ENCODE measurements around the gene SIPA1L3. TPM values are rescaled to one million over a fixed set of nuclear protein-coding genes. Genes with fewer than 3 reads are reported as not detected.

SIPA1L3 gene
- total and polyA plus RNA-seq, 4 donors: 9.6 to 50.5 (median 27.6) TPM

DNA sequence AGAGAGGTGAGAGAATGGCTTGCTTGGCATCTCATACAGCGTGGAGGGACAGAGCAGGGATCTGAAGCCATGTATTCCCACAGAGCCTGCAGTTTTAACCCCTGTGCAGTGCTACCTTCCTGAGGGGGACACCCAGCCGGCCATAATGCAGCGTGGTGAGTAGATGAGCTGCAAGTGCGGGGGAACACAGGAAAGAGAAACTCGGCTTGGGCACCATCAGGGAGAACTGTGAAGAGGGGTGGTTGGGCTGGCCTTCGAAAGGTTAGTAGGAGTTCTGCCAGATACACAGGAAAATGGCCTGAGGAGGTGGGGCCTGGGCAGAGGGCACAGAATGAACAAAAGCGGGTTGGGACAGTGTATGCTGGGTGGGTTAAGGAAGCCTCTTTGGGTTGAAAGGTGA is 88.3 kb downstream of the SIPA1L3 start:
- H3K4me1 ChIP-seq (ENCODE audit: control insufficient read depth in 5 of 5, insufficient read depth in 5 of 5, low read length in 5 of 5): peaks cover 0 to 8% (median 3%) of the 10 kb centered on the region in 5 donors
- no peaks in the 10 kb centered on the region for H3K27me3 ChIP-seq (ENCODE audit: control insufficient read depth in 3 of 3, insufficient read depth in 3 of 3, low read length in 2 of 3)
- no peak overlapping the region for H3K4me3 ChIP-seq
- ATAC-seq (ENCODE audit: insufficient read depth, low FRiP score) (no peak), DNase-seq (no peak)
- H3K9ac ChIP-seq (ENCODE audit: insufficient read depth in 1 of 2, low read length in 2 of 2): no peak overlapping the region
- H3K36me3 ChIP-seq (ENCODE audit: control insufficient read depth in 4 of 4, insufficient read depth in 4 of 4, low read length in 4 of 4): no peaks in the 10 kb centered on the region
- WGBS, 2 donors: 92 to 98% methylated on average over 7 of the region's 7 CpGs
- no peaks in the 10 kb centered on the region for H3K9me3 ChIP-seq (ENCODE audit: control insufficient read depth in 4 of 4, insufficient read depth in 3 of 4, low read length in 3 of 4)
- TF ChIP-seq, protein P1, sequence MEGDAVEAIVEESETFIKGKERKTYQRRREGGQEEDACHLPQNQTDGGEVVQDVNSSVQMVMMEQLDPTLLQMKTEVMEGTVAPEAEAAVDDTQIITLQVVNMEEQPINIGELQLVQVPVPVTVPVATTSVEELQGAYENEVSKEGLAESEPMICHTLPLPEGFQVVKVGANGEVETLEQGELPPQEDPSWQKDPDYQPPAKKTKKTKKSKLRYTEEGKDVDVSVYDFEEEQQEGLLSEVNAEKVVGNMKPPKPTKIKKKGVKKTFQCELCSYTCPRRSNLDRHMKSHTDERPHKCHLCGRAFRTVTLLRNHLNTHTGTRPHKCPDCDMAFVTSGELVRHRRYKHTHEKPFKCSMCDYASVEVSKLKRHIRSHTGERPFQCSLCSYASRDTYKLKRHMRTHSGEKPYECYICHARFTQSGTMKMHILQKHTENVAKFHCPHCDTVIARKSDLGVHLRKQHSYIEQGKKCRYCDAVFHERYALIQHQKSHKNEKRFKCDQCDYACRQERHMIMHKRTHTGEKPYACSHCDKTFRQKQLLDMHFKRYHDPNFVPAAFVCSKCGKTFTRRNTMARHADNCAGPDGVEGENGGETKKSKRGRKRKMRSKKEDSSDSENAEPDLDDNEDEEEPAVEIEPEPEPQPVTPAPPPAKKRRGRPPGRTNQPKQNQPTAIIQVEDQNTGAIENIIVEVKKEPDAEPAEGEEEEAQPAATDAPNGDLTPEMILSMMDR (IDR thresholded peaks at IDR 0.05; ENCODE audit: control extremely low read depth, extremely low read depth): no peak
- H3K27ac ChIP-seq (ENCODE audit: low read depth in 1 of 2, low read length in 1 of 2): no peak overlapping the region

- Histone ChIP-seq H3K4me1 (ENCODE audit: control insufficient read depth in 5 of 5, insufficient read depth in 5 of 5, low read length in 5 of 5) (peaks cover 0 to 7% (median 3%) of the 10 kb centered on the region in 5 donors), H3K36me3 (ENCODE audit: control insufficient read depth in 4 of 4, insufficient read depth in 4 of 4, low read length in 4 of 4) (no peaks in the 10 kb centered on the region), H3K27ac (ENCODE audit: low read depth in 1 of 2, low read length in 1 of 2) (peak overlapping the region in 1 of 2 donors; percentile 33), H3K9me3 (ENCODE audit: control insufficient read depth in 4 of 4, insufficient read depth in 3 of 4, low read length in 3 of 4) (no peaks in the 10 kb centered on the region), H3K27me3 (ENCODE audit: control insufficient read depth in 3 of 3, insufficient read depth in 3 of 3, low read length in 2 of 3) (no peaks in the 10 kb centered on the region), H3K4me3 (no peak overlapping the region), H3K9ac (ENCODE audit: insufficient read depth in 1 of 2, low read length in 2 of 2) (no peak overlapping the region)
- DNase-seq (no peak), ATAC-seq (ENCODE audit: insufficient read depth, low FRiP score) (no peak)
- TF ChIP-seq, protein P1 (IDR thresholded peaks at IDR 0.05; ENCODE audit: control extremely low read depth, extremely low read depth): no peak
- 80 to 81% methylated on average over 3 of the region's 3 CpGs for WGBS, 2 donors
Observed at GRCh38 chr19:37997911-37998344, 90.9 kb downstream of the SIPA1L3 start.

GRCh38 chr19:37998801-37999308 is 91.8 kb downstream of the SIPA1L3 start:
- peaks cover 3 to 12% (median 4%) of the 10 kb centered on the region in 5 donors for H3K4me1 ChIP-seq (ENCODE audit: control insufficient read depth in 5 of 5, insufficient read depth in 5 of 5, low read length in 5 of 5)
- H3K27ac ChIP-seq (ENCODE audit: low read depth in 1 of 2, low read length in 1 of 2): peak overlapping the region; percentile 28 to 77
- TF ChIP-seq, protein P1 (IDR thresholded peaks at IDR 0.05; ENCODE audit: control extremely low read depth, extremely low read depth): no peak
- no peak overlapping the region for H3K4me3 ChIP-seq
- no peaks in the 10 kb centered on the region for H3K36me3 ChIP-seq (ENCODE audit: control insufficient read depth in 4 of 4, insufficient read depth in 4 of 4, low read length in 4 of 4)
- no peaks in the 10 kb centered on the region for H3K9me3 ChIP-seq (ENCODE audit: control insufficient read depth in 4 of 4, insufficient read depth in 3 of 4, low read length in 3 of 4)
- 93 to 94% methylated on average over 3 of the region's 3 CpGs for WGBS, 2 donors
- ATAC-seq (ENCODE audit: insufficient read depth, low FRiP score) (no peak), DNase-seq (no peak)
- H3K9ac ChIP-seq (ENCODE audit: insufficient read depth in 1 of 2, low read length in 2 of 2): no peak overlapping the region
- no peaks in the 10 kb centered on the region for H3K27me3 ChIP-seq (ENCODE audit: control insufficient read depth in 3 of 3, insufficient read depth in 3 of 3, low read length in 2 of 3)

All from lung (tissue), 12 donors.